HepG2 (cell line): Measurements from ENCODE around the gene NRL. TPM values are rescaled to one million over a fixed set of nuclear protein-coding genes. Genes with fewer than 3 reads are reported as not detected.
A peak's percentile ranks its signal among the peaks of the same experiment; 100 is the strongest.

Source experiments
- ATF7 ChIP-seq, 2 experiments: fragments of 450-650 bp in 1 of 2; sonication (generic) in 1 of 2; formaldehyde crosslinking in 1 of 2; IDR thresholded peaks; 2 replicates each; pipeline versions ENCODE4 v1.4.0 to v1.6.1; 2016 to 2020; ENCODE audit warnings: antibody characterized with exemption in 1 of 2, mild to moderate bottlenecking in 1 of 2, missing genetic modification reagents in 1 of 2
- CEBPG ChIP-seq: IDR thresholded peaks from 2 replicates; pipeline ENCODE4 v1.6.1; 2016
- DNMT1 ChIP-seq: sonication (generic); formaldehyde crosslinking; IDR thresholded peaks from 2 replicates; pipeline ENCODE4 v1.5.1; 2020; ENCODE audit warnings: mild to moderate bottlenecking, missing genetic modification reagents
- FOXA1 ChIP-seq, 2 experiments: fragments of 450-650 bp in 1 of 2; sonication (generic) in 1 of 2; formaldehyde crosslinking in 1 of 2; IDR thresholded peaks; 2 replicates each; pipeline versions ENCODE4 v1.4.0 to v1.6.1; 2016 to 2020; ENCODE audit warnings: missing genetic modification reagents in 1 of 2
- FUBP1 ChIP-seq: sonication (generic); formaldehyde crosslinking; IDR thresholded peaks from 2 replicates; pipeline ENCODE4 v1.5.1; 2020; ENCODE audit warnings: missing genetic modification reagents, mild to moderate bottlenecking, borderline replicate concordance
- HOXA7 ChIP-seq: sonication (generic); formaldehyde crosslinking; IDR thresholded peaks from 2 replicates; pipeline ENCODE4 v1.8.1; 2022; ENCODE audit warnings: mild to moderate bottlenecking, missing genetic modification reagents, moderate library complexity
- KMT2A ChIP-seq: sonication (generic); formaldehyde crosslinking; IDR thresholded peaks from 2 replicates; pipeline ENCODE4 v1.4.0; 2020; ENCODE audit warnings: missing genetic modification reagents
- LCORL ChIP-seq, 2 experiments: fragments of 450-650 bp in 1 of 2; sonication (generic) in 1 of 2; formaldehyde crosslinking in 1 of 2; IDR thresholded peaks; 2 replicates each; pipeline versions ENCODE4 v1.5.0 to v1.6.1; 2017 to 2020; ENCODE audit warnings: antibody characterized with exemption in 1 of 2, missing genetic modification reagents in 1 of 2
- NR2F6 ChIP-seq, 2 experiments: IDR thresholded peaks; 2 replicates each; pipeline ENCODE4 v1.6.1; 2016; ENCODE audit warnings: antibody characterized with exemption in 1 of 2, mild to moderate bottlenecking in 1 of 2
- PRDM15 ChIP-seq: sonication (generic); formaldehyde crosslinking; IDR thresholded peaks from 2 replicates; pipeline ENCODE4 v1.4.0; 2020; ENCODE audit warnings: missing genetic modification reagents
- PTBP1 ChIP-seq: fragments of 200-400 bp; formaldehyde crosslinking; IDR thresholded peaks from 2 replicates; pipeline ENCODE4 v1.6.1; 2018; ENCODE audit warnings: low read length, low read depth; ENCODE audit not compliant: poor library complexity, severe bottlenecking
- TARDBP ChIP-seq: sonication (generic); formaldehyde crosslinking; IDR thresholded peaks from 2 replicates; pipeline ENCODE4 v1.8.0; 2022; ENCODE audit warnings: mild to moderate bottlenecking, missing genetic modification reagents
- YEATS2 ChIP-seq: sonication (generic); formaldehyde crosslinking; IDR thresholded peaks from 2 replicates; pipeline ENCODE4 v1.4.0; 2020; ENCODE audit warnings: missing genetic modification reagents, borderline replicate concordance
- ZBTB7A ChIP-seq: sonication (generic); formaldehyde crosslinking; IDR thresholded peaks from 2 replicates; pipeline ENCODE4 v1.8.0; 2022; ENCODE audit warnings: mild to moderate bottlenecking, missing genetic modification reagents
- ZNF292 ChIP-seq: sonication (generic); formaldehyde crosslinking; IDR thresholded peaks from 2 replicates; pipeline ENCODE4 v1.8.1; 2022; ENCODE audit warnings: mild to moderate bottlenecking, low read depth, missing genetic modification reagents, borderline replicate concordance
- ZNF337 ChIP-seq: sonication (generic); formaldehyde crosslinking; IDR thresholded peaks from 2 replicates; pipeline ENCODE4 v1.5.1; 2020; ENCODE audit warnings: missing genetic modification reagents, low read depth, mild to moderate bottlenecking, borderline replicate concordance
- ZNF703 ChIP-seq: sonication (generic); formaldehyde crosslinking; IDR thresholded peaks from 2 replicates; pipeline ENCODE4 v1.5.1; 2020; ENCODE audit warnings: missing genetic modification reagents, mild to moderate bottlenecking, moderate library complexity, borderline replicate concordance
- ZSCAN21 ChIP-seq: sonication (generic); formaldehyde crosslinking; IDR thresholded peaks from 2 replicates; pipeline ENCODE4 v1.8.0; 2022; ENCODE audit warnings: mild to moderate bottlenecking, missing genetic modification reagents, moderate library complexity, borderline replicate concordance
- polyA plus RNA-seq, 8 experiments: library from polyadenylated mRNA; depleted of rRNA in 3 of 8; stranded (reverse) in 7 of 8; unstranded in 1 of 8; fragments of >200 nt; fragmentation: Illumina TruSeq in 4 of 8; extraction: Trizol in 4 of 8; gene quantifications; 2 replicates each; pipeline versions ENCODE4 v1.2.1 to v1.2.3, GENCODE V29; 2011 to 2016; ENCODE audit warnings: low read depth in 4 of 8, missing spikeins in 1 of 8, mixed read lengths in 1 of 8; ENCODE audit not compliant: insufficient read depth in 1 of 8
- total RNA-seq, 5 experiments: library from RNA; depleted of rRNA; stranded (reverse); fragments of >200 nt; fragmentation: Illumina TruSeq; extraction: Trizol; gene quantifications; 2 replicates each; pipeline ENCODE4 v1.2.3, GENCODE V29; 2016; ENCODE audit warnings: low read depth in 1 of 5
- TF ChIP-seq, protein P1 (sequence below): sonication (generic); formaldehyde crosslinking; IDR thresholded peaks from 2 replicates; pipeline ENCODE4 v1.4.0; 2020; ENCODE audit warnings: missing genetic modification reagents
- TF ChIP-seq, protein P2 (sequence below): sonication (generic); formaldehyde crosslinking; IDR thresholded peaks from 2 replicates; pipeline ENCODE4 v1.5.1; 2020; ENCODE audit warnings: missing genetic modification reagents, mild to moderate bottlenecking, borderline replicate concordance

The NRL gene
- total and polyA plus RNA-seq, 2 of the 13 experiments (the other 11 are each of a cell fraction or from before 2014, with no cell fraction given) = 2.5 to 4.7 TPM

DNA sequence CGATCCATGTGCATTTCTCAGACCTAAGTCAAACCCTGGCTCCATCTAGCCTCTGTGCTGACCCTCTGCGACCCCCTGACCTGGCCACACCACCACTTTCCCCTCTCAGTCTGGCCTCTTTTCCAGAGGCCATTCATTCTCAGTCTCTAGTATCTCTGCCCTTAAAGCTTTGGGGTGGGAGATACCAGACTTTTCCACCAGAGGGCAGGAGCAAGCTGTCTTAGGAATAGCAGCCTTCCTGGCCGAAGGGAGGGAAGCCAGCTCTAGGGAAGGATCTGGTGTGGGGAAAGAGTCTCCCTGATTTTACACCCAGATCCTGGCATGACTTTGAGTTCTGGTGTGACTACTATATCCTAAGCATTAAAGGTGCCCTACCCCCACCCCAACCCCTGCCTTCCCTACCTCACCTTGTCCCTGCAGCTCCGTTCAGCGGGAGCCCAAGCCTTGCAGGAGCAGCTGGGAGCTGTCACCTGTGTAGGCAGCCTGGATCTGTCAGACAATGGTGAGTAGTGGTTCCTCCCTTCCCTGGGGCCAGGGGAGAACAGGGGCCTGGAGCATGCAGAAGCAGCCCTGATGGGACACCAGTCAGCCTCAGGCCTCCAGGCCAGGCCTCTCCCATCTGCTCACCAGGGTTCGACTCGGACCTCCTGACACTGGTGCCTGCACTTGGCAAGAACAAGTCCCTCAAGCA lies 56.3 kb downstream of the NRL start (continued):
- TF ChIP-seq PRDM15 (CRISPR knock-in tag) = no peak
- no peak for TF ChIP-seq ATF7 (IDR thresholded peaks at IDR 0.05)
- TF ChIP-seq ATF7 (CRISPR knock-in tag; IDR thresholded peaks at IDR 0.05) = no peak
- no peak for TF ChIP-seq FOXA1 (IDR thresholded peaks at IDR 0.05)
- TF ChIP-seq FOXA1 (CRISPR knock-in tag; IDR thresholded peaks at IDR 0.05) = no peak
- peak; percentile 44 for TF ChIP-seq KMT2A (CRISPR knock-in tag)
- no peak for TF ChIP-seq PTBP1
- TF ChIP-seq ZBTB7A (CRISPR knock-in tag) = no peak
- no peak for TF ChIP-seq FUBP1 (CRISPR knock-in tag)
- no peak for TF ChIP-seq ZNF337 (CRISPR knock-in tag)
- TF ChIP-seq, protein P1, sequence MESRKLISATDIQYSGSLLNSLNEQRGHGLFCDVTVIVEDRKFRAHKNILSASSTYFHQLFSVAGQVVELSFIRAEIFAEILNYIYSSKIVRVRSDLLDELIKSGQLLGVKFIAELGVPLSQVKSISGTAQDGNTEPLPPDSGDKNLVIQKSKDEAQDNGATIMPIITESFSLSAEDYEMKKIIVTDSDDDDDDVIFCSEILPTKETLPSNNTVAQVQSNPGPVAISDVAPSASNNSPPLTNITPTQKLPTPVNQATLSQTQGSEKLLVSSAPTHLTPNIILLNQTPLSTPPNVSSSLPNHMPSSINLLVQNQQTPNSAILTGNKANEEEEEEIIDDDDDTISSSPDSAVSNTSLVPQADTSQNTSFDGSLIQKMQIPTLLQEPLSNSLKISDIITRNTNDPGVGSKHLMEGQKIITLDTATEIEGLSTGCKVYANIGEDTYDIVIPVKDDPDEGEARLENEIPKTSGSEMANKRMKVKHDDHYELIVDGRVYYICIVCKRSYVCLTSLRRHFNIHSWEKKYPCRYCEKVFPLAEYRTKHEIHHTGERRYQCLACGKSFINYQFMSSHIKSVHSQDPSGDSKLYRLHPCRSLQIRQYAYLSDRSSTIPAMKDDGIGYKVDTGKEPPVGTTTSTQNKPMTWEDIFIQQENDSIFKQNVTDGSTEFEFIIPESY (CRISPR knock-in tag) = peak; percentile 46; the same call in 1 of the 2 replicates
- no peak for TF ChIP-seq NR2F6 (IDR thresholded peaks at IDR 0.05)
- TF ChIP-seq NR2F6 (CRISPR knock-in tag; IDR thresholded peaks at IDR 0.05) = peak; percentile 59; the same call in 1 of the 2 replicates
- TF ChIP-seq, protein P2, sequence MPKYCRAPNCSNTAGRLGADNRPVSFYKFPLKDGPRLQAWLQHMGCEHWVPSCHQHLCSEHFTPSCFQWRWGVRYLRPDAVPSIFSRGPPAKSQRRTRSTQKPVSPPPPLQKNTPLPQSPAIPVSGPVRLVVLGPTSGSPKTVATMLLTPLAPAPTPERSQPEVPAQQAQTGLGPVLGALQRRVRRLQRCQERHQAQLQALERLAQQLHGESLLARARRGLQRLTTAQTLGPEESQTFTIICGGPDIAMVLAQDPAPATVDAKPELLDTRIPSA (CRISPR knock-in tag) = no peak
- 0 out of 2 replicates have a peak, but pooled peaks have one; percentile 31 for TF ChIP-seq CEBPG (CRISPR knock-in tag)
- no peak for TF ChIP-seq ZNF292
- no peak for TF ChIP-seq ZNF703 (CRISPR knock-in tag)
- no peak for TF ChIP-seq HOXA7 (CRISPR knock-in tag)
- no peak; the same call in 1 of the 2 replicates for TF ChIP-seq ZSCAN21 (CRISPR knock-in tag)
- TF ChIP-seq LCORL (IDR thresholded peaks at IDR 0.05) = no peak
- peak; percentile 82 for TF ChIP-seq LCORL (CRISPR knock-in tag; IDR thresholded peaks at IDR 0.05)
- TF ChIP-seq YEATS2 (CRISPR knock-in tag) = peak; percentile 83; the same call in 1 of the 2 replicates
- peak; percentile 32; the same call in 1 of the 2 replicates for TF ChIP-seq TARDBP
- TF ChIP-seq DNMT1 (CRISPR knock-in tag) = peak; percentile 73; the same call in 1 of the 2 replicates
